ENCODE results near the gene SLC35C1. TPM values are rescaled to one million over a fixed set of nuclear protein-coding genes. Genes with fewer than 3 reads are reported as not detected.
A peak's percentile ranks its signal among the peaks of the same experiment; 100 is the strongest.

The SLC35C1 gene
- total and polyA plus RNA-seq, 2 of the 13 experiments (the other 11 are each of a cell fraction or from before 2014, with no cell fraction given), result 2.9 to 7.0 TPM

GRCh38 chr11:45846974-45847910 lies 42.3 kb downstream of the SLC35C1 start, which contains the start of gene CRY2 (continued):
- TF ChIP-seq RBM39 (IDR thresholded peaks at IDR 0.05; ENCODE audit: low read depth, low read length, poor library complexity, severe bottlenecking) (no peak), MYPOP (CRISPR knock-in tag; IDR thresholded peaks at IDR 0.05) (peak; percentile 78; the same call in 1 of the 2 replicates), ZKSCAN5 (CRISPR knock-in tag; IDR thresholded peaks at IDR 0.05) (no peak), TOE1 (CRISPR knock-in tag; IDR thresholded peaks at IDR 0.05) (no peak), ZNF337 (CRISPR knock-in tag; IDR thresholded peaks at IDR 0.05; ENCODE audit: borderline replicate concordance, low read depth) (peak; percentile 70; the same call in 1 of the 2 replicates), ZNF547 (CRISPR knock-in tag; IDR thresholded peaks at IDR 0.05) (peak; percentile 73; the same call in 1 of the 2 replicates), ZNF446 (CRISPR knock-in tag; IDR thresholded peaks at IDR 0.05) (no peak), ZBTB7B (CRISPR knock-in tag; IDR thresholded peaks at IDR 0.05) (no peak; the same call in 1 of the 2 replicates), PHB2 (IDR thresholded peaks at IDR 0.05; ENCODE audit: partially characterized antibody) (no peak), EHMT2 (IDR thresholded peaks at IDR 0.05; ENCODE audit: borderline replicate concordance, low read depth, low read length) (no peak), CENPX (CRISPR knock-in tag; IDR thresholded peaks at IDR 0.05) (no peak), ZNF678 (CRISPR knock-in tag; IDR thresholded peaks at IDR 0.05) (0 out of 2 replicates have a peak, but pooled peaks have one; percentile 37), PRDM15 (CRISPR knock-in tag; IDR thresholded peaks at IDR 0.05) (no peak), ZNF709 (CRISPR knock-in tag; IDR thresholded peaks at IDR 0.05) (0 out of 2 replicates have a peak, but pooled peaks have one; percentile 57), ZNF562 (CRISPR knock-in tag; IDR thresholded peaks at IDR 0.05; ENCODE audit: borderline replicate concordance) (no peak), ZNF510 (CRISPR knock-in tag; IDR thresholded peaks at IDR 0.05; ENCODE audit: low read depth) (no peak), ZBTB42 (CRISPR knock-in tag; IDR thresholded peaks at IDR 0.05) (0 out of 2 replicates have a peak, but pooled peaks have one; percentile 80), NCOA1 (CRISPR knock-in tag; IDR thresholded peaks at IDR 0.05) (no peak; the same call in 1 of the 2 replicates), RBFOX2 (IDR thresholded peaks at IDR 0.05; ENCODE audit: low read depth, low read length) (peak; percentile 86), ZFAT (CRISPR knock-in tag; conservative IDR thresholded peaks at IDR 0.05) (no peak), ERF (CRISPR knock-in tag; IDR thresholded peaks at IDR 0.05) (peak; percentile 62), IRX3 (CRISPR knock-in tag; IDR thresholded peaks at IDR 0.05; ENCODE audit: borderline replicate concordance, low read depth) (peak; percentile 57; the same call in 1 of the 2 replicates), SMARCC2 (IDR thresholded peaks at IDR 0.05) (no peak), MXD1 (CRISPR knock-in tag; IDR thresholded peaks at IDR 0.05) (no peak), JDP2 (CRISPR knock-in tag; IDR thresholded peaks at IDR 0.05; ENCODE audit: borderline replicate concordance) (no peak), ZBTB7A (CRISPR knock-in tag; IDR thresholded peaks at IDR 0.05) (no peak)

Data from HepG2 (cell line).